ENCODE results near the gene OSBPL2. TPM values are rescaled to one million over a fixed set of nuclear protein-coding genes. Genes with fewer than 3 reads are reported as not detected.

OSBPL2 gene
- total RNA-seq, 3 donors from 2014 or later (not counting 1 experiment from before 2014, with no cell fraction given), result 77.9 to 112 (median 104) TPM

- no peaks in the 10 kb centered on the region for H3K9me3 Mint-ChIP-seq
- Histone ChIP-seq H3K4me1 (ENCODE audit: control insufficient read depth, insufficient read depth, low read length) (no peaks in the 10 kb centered on the region), H3K9me3 (ENCODE audit: control insufficient read depth, insufficient read depth, low read length) (no peaks in the 10 kb centered on the region), H3K36me3 (ENCODE audit: control insufficient read depth, insufficient read depth, low read length) (no peaks in the 10 kb centered on the region), H3K4me3 (ENCODE audit: low read length) (no peak overlapping the region), H3K27me3 (ENCODE audit: control insufficient read depth, insufficient read depth, low read length) (no peaks in the 10 kb centered on the region), H3K27ac (ENCODE audit: low read length) (no peak overlapping the region)
- H3K27ac Mint-ChIP-seq, result no peak overlapping the region
- ATAC-seq (no peak), DNase-seq (no peak)
- WGBS (ENCODE audit: insufficient coverage), result 95% methylated on average over 12 of the region's 12 CpGs
- TF ChIP-seq CTCF (IDR thresholded peaks at IDR 0.05), result no peak
- H3K36me3 Mint-ChIP-seq, result no peaks in the 10 kb centered on the region
- no peaks in the 10 kb centered on the region for H3K27me3 Mint-ChIP-seq (ENCODE audit: low read depth in 2 of 2)
- H3K4me3 Mint-ChIP-seq, result no peak overlapping the region
- peaks cover 0 to 3% of the 10 kb centered on the region in 2 donors for H3K4me1 Mint-ChIP-seq
- intact Hi-C loops (cut with micrococcal nuclease), result no loop called here
Observed at GRCh38 chr20:62315773-62316172, 77.5 kb downstream of the OSBPL2 start.

DNA sequence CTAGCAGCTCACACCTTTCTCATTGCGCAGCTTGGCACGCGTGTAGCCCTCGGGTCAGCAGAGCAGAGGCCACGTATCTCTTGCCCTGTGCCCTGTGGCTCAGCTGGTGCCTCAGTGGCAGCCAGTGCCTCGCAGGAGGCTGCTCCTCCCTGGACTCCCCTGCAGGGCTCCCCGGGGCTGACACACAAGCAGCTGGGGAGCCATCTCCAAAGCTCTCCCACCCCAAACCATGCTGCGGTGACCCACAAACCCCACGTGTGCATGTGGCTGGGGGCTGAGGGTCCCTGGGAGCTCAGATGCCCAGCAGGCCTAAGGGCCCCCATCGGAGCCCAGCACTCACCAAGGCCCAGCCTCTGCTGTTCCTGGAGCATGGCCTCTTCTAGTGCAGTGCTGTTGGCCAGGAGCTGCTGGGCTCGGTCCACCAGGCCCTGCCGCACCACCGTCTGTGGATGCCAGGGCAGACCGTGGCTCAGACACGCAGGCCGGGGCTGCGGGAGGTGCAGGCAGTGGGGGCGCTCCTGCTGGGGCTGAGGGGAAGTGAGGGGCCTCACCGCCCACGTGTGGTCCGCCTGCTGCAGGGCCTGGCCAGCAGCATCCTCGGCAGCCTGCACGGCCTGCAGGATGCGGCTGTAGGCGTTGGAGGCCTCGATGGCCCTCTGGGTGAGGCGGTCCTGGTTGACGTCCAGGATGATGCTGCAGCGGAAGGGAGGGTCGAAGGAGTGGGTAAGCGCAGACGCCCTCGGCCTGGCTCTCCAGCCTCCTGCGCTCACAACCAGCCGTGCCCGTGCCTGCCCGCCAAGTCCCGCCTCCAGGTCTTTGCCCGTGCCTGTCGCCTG lies 78.2 kb downstream of the OSBPL2 start:
- Mint-ChIP-seq H3K27me3 (ENCODE audit: low read depth in 2 of 2) (no peaks in the 10 kb centered on the region), H3K4me3 (no peak overlapping the region), H3K9me3 (no peaks in the 10 kb centered on the region), H3K27ac (no peak overlapping the region), H3K36me3 (no peaks in the 10 kb centered on the region), H3K4me1 (peaks cover 0 to 6% of the 10 kb centered on the region in 2 donors)
- no peak for DNase-seq
- intact Hi-C loops (cut with micrococcal nuclease), result no loop called here
- Histone ChIP-seq H3K36me3 (ENCODE audit: control insufficient read depth, insufficient read depth, low read length) (no peaks in the 10 kb centered on the region), H3K4me3 (ENCODE audit: low read length) (no peak overlapping the region), H3K9me3 (ENCODE audit: control insufficient read depth, insufficient read depth, low read length) (no peaks in the 10 kb centered on the region), H3K4me1 (ENCODE audit: control insufficient read depth, insufficient read depth, low read length) (no peaks in the 10 kb centered on the region), H3K27me3 (ENCODE audit: control insufficient read depth, insufficient read depth, low read length) (no peaks in the 10 kb centered on the region), H3K27ac (ENCODE audit: low read length) (no peak overlapping the region)
- TF ChIP-seq CTCF (IDR thresholded peaks at IDR 0.05), result no peak
- ATAC-seq, result no peak
- 90% methylated on average over 40 of the region's 40 CpGs for WGBS (ENCODE audit: insufficient coverage)

GRCh38 chr20:62317167-62317655 lies 78.9 kb downstream of the OSBPL2 start:
- Mint-ChIP-seq H3K27me3 (ENCODE audit: low read depth in 2 of 2) (no peaks in the 10 kb centered on the region), H3K36me3 (no peaks in the 10 kb centered on the region), H3K27ac (no peak overlapping the region), H3K4me3 (no peak overlapping the region), H3K9me3 (no peaks in the 10 kb centered on the region), H3K4me1 (peaks cover 0 to 6% of the 10 kb centered on the region in 2 donors)
- Histone ChIP-seq H3K27me3 (ENCODE audit: control insufficient read depth, insufficient read depth, low read length) (no peaks in the 10 kb centered on the region), H3K9me3 (ENCODE audit: control insufficient read depth, insufficient read depth, low read length) (no peaks in the 10 kb centered on the region), H3K4me1 (ENCODE audit: control insufficient read depth, insufficient read depth, low read length) (no peaks in the 10 kb centered on the region), H3K4me3 (ENCODE audit: low read length) (no peak overlapping the region), H3K36me3 (ENCODE audit: control insufficient read depth, insufficient read depth, low read length) (no peaks in the 10 kb centered on the region), H3K27ac (ENCODE audit: low read length) (no peak overlapping the region)
- 91% methylated on average over 18 of the region's 18 CpGs for WGBS (ENCODE audit: insufficient coverage)
- TF ChIP-seq CTCF (IDR thresholded peaks at IDR 0.05), result no peak
- DNase-seq, result no peak
- no peak for ATAC-seq
- intact Hi-C loops (cut with micrococcal nuclease), result no loop called here
